ENCODE results near the gene ST6GAL1.

GRCh38 chr3:186986406-186986805 lies 56.1 kb downstream of the ST6GAL1 start:
- TF ChIP-seq, protein P1, sequence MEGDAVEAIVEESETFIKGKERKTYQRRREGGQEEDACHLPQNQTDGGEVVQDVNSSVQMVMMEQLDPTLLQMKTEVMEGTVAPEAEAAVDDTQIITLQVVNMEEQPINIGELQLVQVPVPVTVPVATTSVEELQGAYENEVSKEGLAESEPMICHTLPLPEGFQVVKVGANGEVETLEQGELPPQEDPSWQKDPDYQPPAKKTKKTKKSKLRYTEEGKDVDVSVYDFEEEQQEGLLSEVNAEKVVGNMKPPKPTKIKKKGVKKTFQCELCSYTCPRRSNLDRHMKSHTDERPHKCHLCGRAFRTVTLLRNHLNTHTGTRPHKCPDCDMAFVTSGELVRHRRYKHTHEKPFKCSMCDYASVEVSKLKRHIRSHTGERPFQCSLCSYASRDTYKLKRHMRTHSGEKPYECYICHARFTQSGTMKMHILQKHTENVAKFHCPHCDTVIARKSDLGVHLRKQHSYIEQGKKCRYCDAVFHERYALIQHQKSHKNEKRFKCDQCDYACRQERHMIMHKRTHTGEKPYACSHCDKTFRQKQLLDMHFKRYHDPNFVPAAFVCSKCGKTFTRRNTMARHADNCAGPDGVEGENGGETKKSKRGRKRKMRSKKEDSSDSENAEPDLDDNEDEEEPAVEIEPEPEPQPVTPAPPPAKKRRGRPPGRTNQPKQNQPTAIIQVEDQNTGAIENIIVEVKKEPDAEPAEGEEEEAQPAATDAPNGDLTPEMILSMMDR (IDR thresholded peaks at IDR 0.05; ENCODE audit: borderline replicate concordance, extremely low read depth, low read length, poor library complexity, severe bottlenecking): no peak
- no peak for TF ChIP-seq EZH2 (IDR thresholded peaks at IDR 0.05; ENCODE audit: borderline replicate concordance, low read depth, low read length, severe bottlenecking)

Data from DND-41 (cell line).